ENCODE measurements around the gene MLYCD.

MLYCD gene

GRCh38 chr16:83886199-83886971, 12.5 kb upstream of the MLYCD start:
- Histone ChIP-seq H3K27me3 (ENCODE audit: control insufficient read depth, insufficient read depth, low read length) (no peaks in the 10 kb centered on the region), H3K4me2 (ENCODE audit: low read length) (no peak overlapping the region), H3K9me3 (ENCODE audit: control insufficient read depth, low read length) (no peaks in the 10 kb centered on the region), H3K27ac (no peak overlapping the region), H2AFZ (no peak overlapping the region), H3K79me2 (no peaks in the 10 kb centered on the region), H3K36me3 (ENCODE audit: control insufficient read depth, insufficient read depth, low read length) (no peaks in the 10 kb centered on the region), H3K4me3 (ENCODE audit: low read depth, low read length) (no peak overlapping the region), H3K4me1 (no peaks in the 10 kb centered on the region), H3K9ac (no peak overlapping the region)
- no peak for TF ChIP-seq CTCF (IDR thresholded peaks at IDR 0.05)

DNA sequence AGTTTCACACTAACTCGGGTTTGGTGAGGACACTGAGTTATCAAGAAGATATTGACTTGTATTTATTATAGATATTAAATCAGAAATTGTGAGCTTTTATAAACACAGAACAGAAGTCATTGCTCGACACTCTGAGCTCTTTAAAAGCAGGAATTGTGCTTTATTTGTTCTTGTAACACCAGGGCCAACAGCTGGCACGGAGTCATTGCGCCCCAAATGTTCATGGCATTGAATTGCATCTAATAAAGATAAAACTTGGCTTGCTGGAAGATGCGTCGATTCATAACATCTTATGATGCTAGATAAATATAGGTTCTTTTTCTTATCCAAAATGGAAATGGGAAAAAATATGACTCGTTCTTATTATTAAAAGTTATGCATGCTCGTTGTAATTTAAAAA, 11.8 kb upstream of the MLYCD start:
- TF ChIP-seq CTCF (IDR thresholded peaks at IDR 0.05) = peak; percentile 36
- Histone ChIP-seq H3K27ac (no peak overlapping the region), H3K9me3 (ENCODE audit: control insufficient read depth, low read length) (no peaks in the 10 kb centered on the region), H3K4me1 (no peaks in the 10 kb centered on the region), H2AFZ (no peak overlapping the region), H3K79me2 (no peaks in the 10 kb centered on the region), H3K4me3 (ENCODE audit: low read depth, low read length) (no peak overlapping the region), H3K27me3 (ENCODE audit: control insufficient read depth, insufficient read depth, low read length) (no peaks in the 10 kb centered on the region), H3K9ac (no peak overlapping the region), H3K4me2 (ENCODE audit: low read length) (no peak overlapping the region), H3K36me3 (ENCODE audit: control insufficient read depth, insufficient read depth, low read length) (no peaks in the 10 kb centered on the region)

- Histone ChIP-seq H3K4me3 (ENCODE audit: low read depth, low read length) (no peak overlapping the region), H3K4me2 (ENCODE audit: low read length) (no peak overlapping the region), H3K36me3 (ENCODE audit: control insufficient read depth, insufficient read depth, low read length) (no peaks in the 10 kb centered on the region), H3K27me3 (ENCODE audit: control insufficient read depth, insufficient read depth, low read length) (no peaks in the 10 kb centered on the region), H3K4me1 (no peaks in the 10 kb centered on the region), H2AFZ (no peak overlapping the region), H3K79me2 (no peaks in the 10 kb centered on the region), H3K9me3 (ENCODE audit: control insufficient read depth, low read length) (no peaks in the 10 kb centered on the region), H3K9ac (no peak overlapping the region), H3K27ac (no peak overlapping the region)
- no peak for TF ChIP-seq CTCF (IDR thresholded peaks at IDR 0.05)
Measured at GRCh38 chr16:83887564-83887963, 11.4 kb upstream of the MLYCD start.

GRCh38 chr16:83888672-83889044, 10.3 kb upstream of the MLYCD start:
- no peaks in the 10 kb centered on the region for H3K27me3 ChIP-seq (ENCODE audit: control insufficient read depth, insufficient read depth, low read length)
- no peaks in the 10 kb centered on the region for H3K79me2 ChIP-seq
- no peak for TF ChIP-seq CTCF (IDR thresholded peaks at IDR 0.05)
- no peak overlapping the region for H3K4me3 ChIP-seq (ENCODE audit: low read depth, low read length)
- H3K9ac ChIP-seq = no peak overlapping the region
- H2AFZ ChIP-seq = no peak overlapping the region
- H3K9me3 ChIP-seq (ENCODE audit: control insufficient read depth, low read length) = no peaks in the 10 kb centered on the region
- H3K4me1 ChIP-seq = no peaks in the 10 kb centered on the region
- no peak overlapping the region for H3K4me2 ChIP-seq (ENCODE audit: low read length)
- H3K36me3 ChIP-seq (ENCODE audit: control insufficient read depth, insufficient read depth, low read length) = no peaks in the 10 kb centered on the region
- H3K27ac ChIP-seq = no peak overlapping the region

GRCh38 chr16:83890359-83890758, 8.6 kb upstream of the MLYCD start:
- H3K27ac ChIP-seq = no peak overlapping the region

More at GRCh38 chr16:83890359-83890758, 8.6 kb upstream of the MLYCD start:
- Histone ChIP-seq H3K79me2 (no peaks in the 10 kb centered on the region), H3K4me1 (no peaks in the 10 kb centered on the region), H3K4me3 (ENCODE audit: low read depth, low read length) (no peak overlapping the region), H3K9ac (no peak overlapping the region), H3K9me3 (ENCODE audit: control insufficient read depth, low read length) (no peaks in the 10 kb centered on the region), H3K4me2 (ENCODE audit: low read length) (no peak overlapping the region), H3K36me3 (ENCODE audit: control insufficient read depth, insufficient read depth, low read length) (no peaks in the 10 kb centered on the region), H3K27me3 (ENCODE audit: control insufficient read depth, insufficient read depth, low read length) (no peaks in the 10 kb centered on the region), H2AFZ (no peak overlapping the region)
- no peak for TF ChIP-seq CTCF (IDR thresholded peaks at IDR 0.05)

Measured in parathyroid adenoma (tissue), 2 donors.